ENCODE measurements around the gene POLR1A.

DNA sequence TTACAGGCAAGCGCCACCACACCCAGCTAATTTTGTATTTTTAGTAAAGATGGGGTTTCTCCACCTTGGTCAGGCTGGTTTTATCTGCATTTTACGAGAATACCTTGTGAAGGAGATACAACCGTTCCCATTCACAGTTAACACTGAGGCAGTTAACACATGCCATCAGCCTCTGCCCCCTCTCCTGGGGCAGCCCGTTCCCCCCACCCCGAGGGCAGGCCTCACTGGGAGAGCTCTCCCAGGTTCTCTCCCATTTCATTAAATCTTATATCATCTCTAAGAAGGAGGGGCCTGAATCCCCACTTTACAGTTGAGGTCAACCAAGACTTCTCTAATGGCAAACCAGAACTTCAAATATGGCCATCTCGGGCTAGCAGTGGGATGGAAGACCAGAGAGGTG is 121.9 kb downstream of the POLR1A start:
- TF ChIP-seq ZFP36 (IDR thresholded peaks at IDR 0.05; ENCODE audit: borderline replicate concordance, low read depth, low read length, partially characterized antibody) (no peak), SMAD9 (CRISPR knock-in tag; IDR thresholded peaks at IDR 0.05) (no peak), REPIN1 (CRISPR knock-in tag; IDR thresholded peaks at IDR 0.05; ENCODE audit: borderline replicate concordance, low read depth) (no peak), ATF1 (CRISPR knock-in tag; IDR thresholded peaks at IDR 0.05) (no peak), JDP2 (CRISPR knock-in tag; IDR thresholded peaks at IDR 0.05; ENCODE audit: borderline replicate concordance) (no peak)
- TF ChIP-seq, protein P1, sequence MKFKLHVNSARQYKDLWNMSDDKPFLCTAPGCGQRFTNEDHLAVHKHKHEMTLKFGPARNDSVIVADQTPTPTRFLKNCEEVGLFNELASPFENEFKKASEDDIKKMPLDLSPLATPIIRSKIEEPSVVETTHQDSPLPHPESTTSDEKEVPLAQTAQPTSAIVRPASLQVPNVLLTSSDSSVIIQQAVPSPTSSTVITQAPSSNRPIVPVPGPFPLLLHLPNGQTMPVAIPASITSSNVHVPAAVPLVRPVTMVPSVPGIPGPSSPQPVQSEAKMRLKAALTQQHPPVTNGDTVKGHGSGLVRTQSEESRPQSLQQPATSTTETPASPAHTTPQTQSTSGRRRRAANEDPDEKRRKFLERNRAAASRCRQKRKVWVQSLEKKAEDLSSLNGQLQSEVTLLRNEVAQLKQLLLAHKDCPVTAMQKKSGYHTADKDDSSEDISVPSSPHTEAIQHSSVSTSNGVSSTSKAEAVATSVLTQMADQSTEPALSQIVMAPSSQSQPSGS (CRISPR knock-in tag; IDR thresholded peaks at IDR 0.05): no peak
- TF ChIP-seq, protein P2, sequence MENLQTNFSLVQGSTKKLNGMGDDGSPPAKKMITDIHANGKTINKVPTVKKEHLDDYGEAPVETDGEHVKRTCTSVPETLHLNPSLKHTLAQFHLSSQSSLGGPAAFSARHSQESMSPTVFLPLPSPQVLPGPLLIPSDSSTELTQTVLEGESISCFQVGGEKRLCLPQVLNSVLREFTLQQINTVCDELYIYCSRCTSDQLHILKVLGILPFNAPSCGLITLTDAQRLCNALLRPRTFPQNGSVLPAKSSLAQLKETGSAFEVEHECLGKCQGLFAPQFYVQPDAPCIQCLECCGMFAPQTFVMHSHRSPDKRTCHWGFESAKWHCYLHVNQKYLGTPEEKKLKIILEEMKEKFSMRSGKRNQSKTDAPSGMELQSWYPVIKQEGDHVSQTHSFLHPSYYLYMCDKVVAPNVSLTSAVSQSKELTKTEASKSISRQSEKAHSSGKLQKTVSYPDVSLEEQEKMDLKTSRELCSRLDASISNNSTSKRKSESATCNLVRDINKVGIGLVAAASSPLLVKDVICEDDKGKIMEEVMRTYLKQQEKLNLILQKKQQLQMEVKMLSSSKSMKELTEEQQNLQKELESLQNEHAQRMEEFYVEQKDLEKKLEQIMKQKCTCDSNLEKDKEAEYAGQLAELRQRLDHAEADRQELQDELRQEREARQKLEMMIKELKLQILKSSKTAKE (CRISPR knock-in tag; IDR thresholded peaks at IDR 0.05; ENCODE audit: borderline replicate concordance): no peak
- TF ChIP-seq, protein P3, sequence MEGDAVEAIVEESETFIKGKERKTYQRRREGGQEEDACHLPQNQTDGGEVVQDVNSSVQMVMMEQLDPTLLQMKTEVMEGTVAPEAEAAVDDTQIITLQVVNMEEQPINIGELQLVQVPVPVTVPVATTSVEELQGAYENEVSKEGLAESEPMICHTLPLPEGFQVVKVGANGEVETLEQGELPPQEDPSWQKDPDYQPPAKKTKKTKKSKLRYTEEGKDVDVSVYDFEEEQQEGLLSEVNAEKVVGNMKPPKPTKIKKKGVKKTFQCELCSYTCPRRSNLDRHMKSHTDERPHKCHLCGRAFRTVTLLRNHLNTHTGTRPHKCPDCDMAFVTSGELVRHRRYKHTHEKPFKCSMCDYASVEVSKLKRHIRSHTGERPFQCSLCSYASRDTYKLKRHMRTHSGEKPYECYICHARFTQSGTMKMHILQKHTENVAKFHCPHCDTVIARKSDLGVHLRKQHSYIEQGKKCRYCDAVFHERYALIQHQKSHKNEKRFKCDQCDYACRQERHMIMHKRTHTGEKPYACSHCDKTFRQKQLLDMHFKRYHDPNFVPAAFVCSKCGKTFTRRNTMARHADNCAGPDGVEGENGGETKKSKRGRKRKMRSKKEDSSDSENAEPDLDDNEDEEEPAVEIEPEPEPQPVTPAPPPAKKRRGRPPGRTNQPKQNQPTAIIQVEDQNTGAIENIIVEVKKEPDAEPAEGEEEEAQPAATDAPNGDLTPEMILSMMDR (CRISPR knock-in tag; IDR thresholded peaks at IDR 0.05): no peak
